ENCODE measurements around the gene CTU1.

CTU1 gene

GRCh38 chr19:51103926-51104341 is 4.3 kb downstream of the CTU1 start:
- TF ChIP-seq CTCF (conservative IDR thresholded peaks at IDR 0.05), result no peak
- TF ChIP-seq ZFX (IDR thresholded peaks at IDR 0.05), result no peak
- no peak overlapping the region for H3K27ac ChIP-seq

GRCh38 chr19:51102991-51103390 is 5.2 kb downstream of the CTU1 start:
- H3K27ac ChIP-seq, result no peak overlapping the region
- no peak for TF ChIP-seq ZFX (IDR thresholded peaks at IDR 0.05)
- no peak for TF ChIP-seq CTCF (conservative IDR thresholded peaks at IDR 0.05)

- no peak overlapping the region; the same call in 1 of the 2 replicates for H3K27ac ChIP-seq
- no peak for TF ChIP-seq CTCF (conservative IDR thresholded peaks at IDR 0.05)
- TF ChIP-seq ZFX (IDR thresholded peaks at IDR 0.05), result no peak
These were observed 6.9 kb downstream of the CTU1 start for GRCh38 chr19:51101171-51101865.

DNA sequence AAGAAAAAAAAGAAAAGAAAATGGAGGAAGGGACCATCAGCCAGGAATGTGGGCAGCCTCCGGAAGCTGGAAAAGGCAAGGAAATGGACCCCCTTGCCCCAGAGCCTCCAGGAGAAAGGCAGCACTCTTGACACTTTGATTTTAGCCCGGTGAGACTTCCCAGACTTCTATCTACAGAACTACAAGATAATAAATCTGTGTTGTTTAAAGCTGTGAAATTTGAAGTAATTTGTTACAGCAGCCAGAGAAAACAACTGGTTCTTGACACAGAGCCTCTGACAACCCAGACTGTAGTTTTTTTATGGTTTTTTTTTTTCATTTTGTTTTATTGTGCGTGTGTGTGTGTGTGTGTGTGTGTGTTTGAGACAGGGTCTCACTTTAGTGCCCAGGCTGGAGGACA is 7.6 kb downstream of the CTU1 start:
- TF ChIP-seq ZFX (IDR thresholded peaks at IDR 0.05) (no peak), CTCF (conservative IDR thresholded peaks at IDR 0.05) (no peak)
- no peak overlapping the region for H3K27ac ChIP-seq

DNA sequence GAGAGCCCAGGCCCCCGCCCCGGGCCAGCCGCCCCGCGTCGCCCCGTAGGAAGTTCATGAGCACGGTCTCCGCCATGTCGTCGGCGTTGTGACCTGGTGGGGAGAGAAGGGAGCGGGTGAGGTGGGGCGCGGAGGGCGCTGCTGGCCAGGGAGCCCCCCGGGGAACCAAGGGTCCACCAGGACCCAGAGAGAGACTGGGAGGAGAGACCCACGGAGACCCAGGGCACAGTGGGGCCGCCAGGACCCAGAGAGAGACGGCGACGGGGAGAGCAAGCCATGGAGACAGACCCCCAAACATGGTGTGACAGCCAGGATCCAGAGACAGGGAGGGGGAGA is 9.2 kb downstream of the CTU1 start:
- H3K27ac ChIP-seq, result no peak overlapping the region

DNA sequence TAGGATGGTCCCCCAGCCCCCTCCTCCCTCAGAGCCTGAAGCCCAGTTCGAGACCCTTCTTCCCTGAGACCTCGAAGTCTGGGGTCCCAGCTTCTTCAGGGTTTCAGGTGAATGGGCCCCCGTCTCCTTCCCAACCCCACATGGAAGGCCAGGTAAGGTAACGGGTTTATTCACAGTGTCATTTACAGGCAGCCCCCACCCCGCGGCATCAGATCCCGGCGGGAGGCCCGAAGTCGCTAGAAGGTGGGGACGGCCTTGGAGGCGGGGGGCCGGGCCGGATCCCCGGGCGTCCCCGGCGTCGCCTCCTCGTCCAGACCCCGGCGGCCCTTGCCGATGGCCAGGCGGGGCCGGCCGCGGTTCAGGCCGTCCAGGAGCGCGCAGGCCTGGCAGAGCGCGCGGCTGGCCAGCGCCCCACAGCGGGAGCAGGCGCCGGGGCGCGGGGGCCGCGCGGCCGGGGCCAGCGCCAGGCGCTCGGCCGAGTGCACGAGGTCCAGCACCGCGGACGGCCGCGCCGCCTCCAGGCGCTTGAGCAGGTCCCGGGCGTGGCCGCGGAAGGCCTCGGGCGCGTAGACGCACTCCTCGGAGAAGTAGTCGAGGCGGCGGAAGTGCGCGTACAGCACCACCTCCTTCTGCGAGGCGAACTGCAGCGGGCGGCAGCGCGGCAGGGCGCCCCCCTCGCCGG is 9.7 kb downstream of the CTU1 start:
- H3K27ac ChIP-seq, result no peak overlapping the region
- no peak for TF ChIP-seq ZFX (IDR thresholded peaks at IDR 0.05)
- no peak for TF ChIP-seq CTCF (conservative IDR thresholded peaks at IDR 0.05)

More for the DNA sequence above, 9.2 kb downstream of the CTU1 start:
- TF ChIP-seq ZFX (IDR thresholded peaks at IDR 0.05), result no peak
- no peak for TF ChIP-seq CTCF (conservative IDR thresholded peaks at IDR 0.05)

DNA sequence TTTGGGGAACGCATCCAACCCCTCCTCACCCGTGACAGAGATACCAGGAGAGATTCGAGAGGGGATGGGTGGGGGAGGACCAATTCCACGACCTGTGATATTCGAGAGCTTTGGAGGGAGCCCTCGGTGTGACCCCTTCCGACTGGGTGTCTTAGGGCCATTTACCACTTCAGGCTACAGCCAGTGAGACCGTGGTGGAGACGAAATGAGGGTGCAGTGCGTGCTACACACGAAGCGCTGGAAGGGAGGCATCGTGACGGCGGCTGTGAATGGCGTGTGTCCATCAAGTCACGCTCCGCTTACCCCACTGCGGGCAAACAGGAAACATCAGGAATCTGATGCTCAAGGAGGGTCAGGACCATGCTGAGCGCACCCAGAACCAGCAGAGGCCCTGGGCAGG is 10.4 kb downstream of the CTU1 start:
- TF ChIP-seq CTCF (conservative IDR thresholded peaks at IDR 0.05) (no peak), ZFX (IDR thresholded peaks at IDR 0.05) (no peak)
- H3K27ac ChIP-seq, result no peak overlapping the region
